Testis (tissue), 2 donors: ENCODE data around the gene FARP1.

Experiments
- CTCF ChIP-seq, 3 experiments: fragments of 450-650 bp in 2 of 3; fragments of 200-600 bp in 1 of 3; sonication (generic) in 1 of 3; IDR thresholded peaks; one replicate each; pipeline ENCODE4 v1.5.1; 2016 to 2019; ENCODE audit warnings: antibody characterized with exemption in 3 of 3, mild to moderate bottlenecking in 2 of 3, moderate library complexity in 1 of 3
- POLR2A ChIP-seq: fragments of 450-650 bp; IDR thresholded peaks from one replicate; pipeline ENCODE4 v1.6.1; 2017; ENCODE audit warnings: antibody characterized with exemption, mild to moderate bottlenecking, moderate library complexity

GRCh38 chr13:98175043-98175442 lies 32.1 kb downstream of the FARP1 start:
- TF ChIP-seq CTCF (IDR thresholded peaks at IDR 0.05) (no peak), POLR2A (no peak)
